ENCODE data around the gene TRMT2A.

TRMT2A gene

DNA sequence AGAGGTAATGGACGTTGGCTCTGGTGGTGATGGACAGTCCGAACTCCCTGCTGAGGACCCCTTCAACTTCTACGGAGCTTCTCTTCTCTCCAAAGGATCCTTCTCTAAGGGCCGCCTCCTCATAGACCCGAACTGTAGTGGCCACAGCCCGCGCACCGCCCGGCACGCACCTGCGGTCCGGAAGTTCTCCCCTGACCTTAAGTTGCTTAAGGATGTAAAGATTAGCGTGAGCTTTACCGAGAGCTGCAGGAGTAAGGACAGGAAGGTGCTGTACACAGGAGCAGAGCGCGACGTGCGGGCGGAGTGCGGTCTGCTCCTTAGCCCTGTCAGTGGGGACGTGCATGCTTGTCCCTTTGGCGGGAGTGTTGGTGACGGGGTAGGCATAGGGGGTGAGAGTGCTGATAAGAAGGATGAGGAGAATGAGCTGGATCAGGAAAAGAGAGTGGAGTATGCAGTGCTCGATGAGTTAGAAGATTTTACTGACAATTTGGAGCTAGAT lies 30.9 kb downstream of the TRMT2A start:
- Histone ChIP-seq H3K27ac (ENCODE audit: extremely low read depth, low read depth, low read length) (no peak overlapping the region), H3K36me3 (ENCODE audit: control insufficient read depth in 2 of 2, insufficient read depth in 1 of 2, low read length in 2 of 2) (peaks cover 30 to 96% of the 10 kb centered on the region in 2 experiments), H3K4me3 (ENCODE audit: low read depth, low read length) (no peak overlapping the region), H3K9me3 (ENCODE audit: control insufficient read depth, insufficient read depth, low read depth, low read length) (no peaks in the 10 kb centered on the region), H3K4me1 (ENCODE audit: control insufficient read depth, insufficient read depth, low read length) (no peaks in the 10 kb centered on the region; the same call in 1 of the 2 replicates)
- TF ChIP-seq, protein P1, sequence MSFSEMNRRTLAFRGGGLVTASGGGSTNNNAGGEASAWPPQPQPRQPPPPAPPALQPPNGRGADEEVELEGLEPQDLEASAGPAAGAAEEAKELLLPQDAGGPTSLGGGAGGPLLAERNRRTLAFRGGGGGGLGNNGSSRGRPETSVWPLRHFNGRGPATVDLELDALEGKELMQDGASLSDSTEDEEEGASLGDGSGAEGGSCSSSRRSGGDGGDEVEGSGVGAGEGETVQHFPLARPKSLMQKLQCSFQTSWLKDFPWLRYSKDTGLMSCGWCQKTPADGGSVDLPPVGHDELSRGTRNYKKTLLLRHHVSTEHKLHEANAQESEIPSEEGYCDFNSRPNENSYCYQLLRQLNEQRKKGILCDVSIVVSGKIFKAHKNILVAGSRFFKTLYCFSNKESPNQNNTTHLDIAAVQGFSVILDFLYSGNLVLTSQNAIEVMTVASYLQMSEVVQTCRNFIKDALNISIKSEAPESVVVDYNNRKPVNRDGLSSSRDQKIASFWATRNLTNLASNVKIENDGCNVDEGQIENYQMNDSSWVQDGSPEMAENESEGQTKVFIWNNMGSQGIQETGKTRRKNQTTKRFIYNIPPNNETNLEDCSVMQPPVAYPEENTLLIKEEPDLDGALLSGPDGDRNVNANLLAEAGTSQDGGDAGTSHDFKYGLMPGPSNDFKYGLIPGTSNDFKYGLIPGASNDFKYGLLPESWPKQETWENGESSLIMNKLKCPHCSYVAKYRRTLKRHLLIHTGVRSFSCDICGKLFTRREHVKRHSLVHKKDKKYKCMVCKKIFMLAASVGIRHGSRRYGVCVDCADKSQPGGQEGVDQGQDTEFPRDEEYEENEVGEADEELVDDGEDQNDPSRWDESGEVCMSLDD (tag by site-specific recombination; IDR thresholded peaks at IDR 0.05), result no peak
- no peak for TF ChIP-seq ZNF560 (tag by site-specific recombination; IDR thresholded peaks at IDR 0.05; ENCODE audit: borderline replicate concordance)
- TF ChIP-seq, protein P2, sequence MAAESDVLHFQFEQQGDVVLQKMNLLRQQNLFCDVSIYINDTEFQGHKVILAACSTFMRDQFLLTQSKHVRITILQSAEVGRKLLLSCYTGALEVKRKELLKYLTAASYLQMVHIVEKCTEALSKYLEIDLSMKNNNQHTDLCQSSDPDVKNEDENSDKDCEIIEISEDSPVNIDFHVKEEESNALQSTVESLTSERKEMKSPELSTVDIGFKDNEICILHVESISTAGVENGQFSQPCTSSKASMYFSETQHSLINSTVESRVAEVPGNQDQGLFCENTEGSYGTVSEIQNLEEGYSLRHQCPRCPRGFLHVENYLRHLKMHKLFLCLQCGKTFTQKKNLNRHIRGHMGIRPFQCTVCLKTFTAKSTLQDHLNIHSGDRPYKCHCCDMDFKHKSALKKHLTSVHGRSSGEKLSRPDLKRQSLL (tag by site-specific recombination; IDR thresholded peaks at IDR 0.05), result no peak
- TF ChIP-seq ZNF140 (tag by site-specific recombination; IDR thresholded peaks at IDR 0.05), result no peak
- TF ChIP-seq OSR2 (tag by site-specific recombination; IDR thresholded peaks at IDR 0.05), result no peak
- TF ChIP-seq ZNF501 (tag by site-specific recombination; IDR thresholded peaks at IDR 0.05), result no peak
- CTCF ChIA-PET, result interaction anchor here (1.2 to 2.6 kb wide), 4 partner anchors 8 to 23 kb away, joined by 4 to 11 read pairs (median 4); no protein-coding TSS in a partner anchor
- POLR2A ChIA-PET, result interaction anchor here (0.5 to 1.4 kb wide), 5 partner anchors 8 to 128 kb away, joined by 5 to 6 read pairs (median 5); partner anchors contain the start of gene TRMT2A

DNA sequence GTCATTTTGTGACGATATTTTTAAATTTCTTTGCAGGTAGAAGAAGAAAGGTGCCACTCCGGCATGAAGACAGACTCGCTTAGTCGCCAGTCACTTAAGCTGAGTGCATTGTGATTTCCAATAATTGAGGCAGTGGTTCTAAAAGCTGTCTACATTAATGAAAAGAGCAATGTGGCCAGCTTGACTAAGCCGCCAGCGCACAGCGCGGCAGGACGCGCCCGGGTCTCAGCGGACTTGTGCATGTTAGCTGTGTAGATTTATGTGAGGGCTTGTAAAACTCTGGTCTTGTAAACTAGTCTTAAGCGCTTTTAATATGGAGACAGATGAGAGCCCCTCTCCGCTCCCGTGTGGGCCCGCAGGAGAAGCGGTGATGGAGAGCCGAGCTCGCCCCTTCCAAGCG lies 31.4 kb downstream of the TRMT2A start:
- CTCF ChIA-PET, result interaction anchor here (0.6 to 2.6 kb wide), 7 partner anchors 9 to 70 kb away, joined by 3 to 11 read pairs (median 4); no protein-coding TSS in a partner anchor
- H3K4me3 ChIP-seq (ENCODE audit: low read depth, low read length), result no peak overlapping the region
- POLR2A ChIA-PET, result interaction anchor here (0.7 to 1.4 kb wide), 3 partner anchors 9 to 33 kb away, joined by 3 to 5 read pairs (median 5); partner anchors contain the start of gene TRMT2A
- H3K27ac ChIP-seq (ENCODE audit: extremely low read depth, low read depth, low read length), result no peak overlapping the region
- no peaks in the 10 kb centered on the region for H3K9me3 ChIP-seq (ENCODE audit: control insufficient read depth, insufficient read depth, low read depth, low read length)
- H3K4me1 ChIP-seq (ENCODE audit: control insufficient read depth, insufficient read depth, low read length), result no peaks in the 10 kb centered on the region; the same call in 1 of the 2 replicates
- peaks cover 25 to 93% of the 10 kb centered on the region in 2 experiments for H3K36me3 ChIP-seq (ENCODE audit: control insufficient read depth in 2 of 2, insufficient read depth in 1 of 2, low read length in 2 of 2)
- TF ChIP-seq YY1 (tag by site-specific recombination; IDR thresholded peaks at IDR 0.05) (no peak), ZNF610 (tag by site-specific recombination; IDR thresholded peaks at IDR 0.05; ENCODE audit: borderline replicate concordance) (no peak), GLI2 (tag by site-specific recombination; IDR thresholded peaks at IDR 0.05; ENCODE audit: borderline replicate concordance, low read depth) (no peak), GLIS1 (tag by site-specific recombination; IDR thresholded peaks at IDR 0.05) (no peak), ZBTB7A (tag by site-specific recombination; IDR thresholded peaks at IDR 0.05; ENCODE audit: low read depth) (no peak), EGR2 (tag by site-specific recombination; IDR thresholded peaks at IDR 0.05; ENCODE audit: low read depth) (no peak)
- TF ChIP-seq, protein P3, sequence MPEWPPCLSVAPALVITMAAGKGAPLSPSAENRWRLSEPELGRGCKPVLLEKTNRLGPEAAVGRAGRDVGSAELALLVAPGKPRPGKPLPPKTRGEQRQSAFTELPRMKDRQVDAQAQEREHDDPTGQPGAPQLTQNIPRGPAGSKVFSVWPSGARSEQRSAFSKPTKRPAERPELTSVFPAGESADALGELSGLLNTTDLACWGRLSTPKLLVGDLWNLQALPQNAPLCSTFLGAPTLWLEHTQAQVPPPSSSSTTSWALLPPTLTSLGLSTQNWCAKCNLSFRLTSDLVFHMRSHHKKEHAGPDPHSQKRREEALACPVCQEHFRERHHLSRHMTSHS (tag by site-specific recombination; IDR thresholded peaks at IDR 0.05), result no peak
- TF ChIP-seq, protein P4, sequence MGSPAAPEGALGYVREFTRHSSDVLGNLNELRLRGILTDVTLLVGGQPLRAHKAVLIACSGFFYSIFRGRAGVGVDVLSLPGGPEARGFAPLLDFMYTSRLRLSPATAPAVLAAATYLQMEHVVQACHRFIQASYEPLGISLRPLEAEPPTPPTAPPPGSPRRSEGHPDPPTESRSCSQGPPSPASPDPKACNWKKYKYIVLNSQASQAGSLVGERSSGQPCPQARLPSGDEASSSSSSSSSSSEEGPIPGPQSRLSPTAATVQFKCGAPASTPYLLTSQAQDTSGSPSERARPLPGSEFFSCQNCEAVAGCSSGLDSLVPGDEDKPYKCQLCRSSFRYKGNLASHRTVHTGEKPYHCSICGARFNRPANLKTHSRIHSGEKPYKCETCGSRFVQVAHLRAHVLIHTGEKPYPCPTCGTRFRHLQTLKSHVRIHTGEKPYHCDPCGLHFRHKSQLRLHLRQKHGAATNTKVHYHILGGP (tag by site-specific recombination; IDR thresholded peaks at IDR 0.05), result no peak

All from HEK293 (cell line).